NCI-H187 (cell line): ENCODE data around the gene ADD1.
"Not testable (repeated sequence)": the region's sequence is repeated elsewhere in the genome, so short reads cannot be mapped to it uniquely, and the experiment has no call there.

ENCODE experiments used
- DNase-seq, 2 experiments: peaks; one replicate each; lab custom pipeline; 2025; lab: John Stamatoyannopoulos, UW

Gene ADD1

DNA sequence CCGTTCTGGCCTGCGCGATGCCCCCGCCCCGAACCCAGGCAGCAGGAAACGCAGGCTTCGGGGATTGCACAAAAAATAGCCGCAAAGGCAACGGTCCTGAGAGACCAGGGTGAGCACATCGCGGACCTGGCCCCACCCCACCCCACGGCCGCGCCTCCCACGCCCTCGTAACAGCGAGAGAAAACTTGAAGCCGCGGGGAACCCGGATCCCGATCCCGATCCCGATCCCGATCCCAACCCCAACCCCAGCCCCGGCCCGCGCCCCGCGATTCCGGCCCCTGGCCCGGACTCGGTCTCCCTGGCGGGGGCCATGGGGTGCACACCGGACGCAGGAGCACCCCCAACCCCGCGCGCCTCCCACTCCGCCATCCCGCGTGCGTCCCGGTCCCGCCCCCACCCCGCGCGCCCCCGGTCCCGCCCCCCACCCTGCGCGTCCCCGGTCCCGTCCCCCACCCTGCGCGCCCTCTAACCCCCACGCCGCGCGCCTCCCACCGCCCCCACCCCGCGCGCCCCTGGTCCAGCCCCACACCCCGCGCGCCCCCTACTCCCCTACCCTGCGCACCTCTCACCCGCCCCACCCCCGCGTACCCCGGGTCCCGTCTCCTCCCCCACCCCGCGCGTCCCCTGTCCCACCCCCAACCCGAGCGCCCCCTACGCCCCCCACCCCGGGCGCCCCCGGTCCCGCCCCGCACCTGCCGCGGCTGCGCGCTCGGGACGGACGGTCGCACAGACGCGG is 90.6 kb downstream of the ADD1 start:
- DNase-seq, result no peak

DNA sequence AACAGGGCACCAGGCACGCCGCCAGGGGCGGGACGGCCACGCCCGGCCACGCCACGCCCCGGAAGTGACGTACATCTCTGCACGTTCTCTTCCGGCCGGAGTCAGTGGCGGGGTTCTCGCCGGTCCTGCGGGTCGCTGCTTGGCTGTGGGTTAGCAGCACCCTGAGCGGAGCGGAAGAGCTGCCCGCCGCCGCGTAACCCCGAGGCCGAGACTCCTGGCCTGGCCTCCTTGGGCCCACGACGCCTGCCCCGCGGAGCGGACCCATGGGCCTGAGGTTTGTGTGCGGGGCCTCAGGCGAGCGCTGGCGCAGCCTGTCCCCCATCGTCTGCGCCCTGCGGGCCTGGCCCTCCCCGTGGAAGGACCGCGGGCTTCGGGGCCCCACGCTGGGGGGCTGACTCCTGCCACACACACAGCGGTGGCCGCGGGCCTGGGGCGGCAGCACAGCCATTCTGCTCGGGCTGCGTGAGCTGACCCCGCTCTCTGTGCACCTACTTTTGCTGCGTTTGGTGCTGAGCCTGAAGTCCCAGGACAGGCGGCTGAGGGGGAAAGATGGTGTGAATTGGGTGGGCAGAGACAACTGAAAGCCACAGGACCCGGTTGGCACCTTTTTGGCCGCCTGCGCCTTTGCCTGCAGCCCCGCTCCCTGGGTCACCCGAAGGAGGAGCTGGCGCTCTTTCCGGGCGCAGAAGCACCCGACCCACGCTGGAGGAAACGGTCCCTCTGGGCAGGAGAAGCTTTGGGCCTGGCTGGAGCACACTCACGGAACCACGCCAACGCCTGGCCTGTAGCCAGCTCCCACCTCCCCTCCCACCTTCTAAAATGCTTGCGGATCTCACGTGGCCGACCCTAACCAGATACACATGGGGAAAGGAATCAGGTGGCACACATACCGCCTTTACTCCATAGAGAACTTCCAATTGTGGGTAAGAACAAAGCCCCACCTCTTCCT is 91.4 kb downstream of the ADD1 start:
- peak; percentile 72 to 91 for DNase-seq

DNA sequence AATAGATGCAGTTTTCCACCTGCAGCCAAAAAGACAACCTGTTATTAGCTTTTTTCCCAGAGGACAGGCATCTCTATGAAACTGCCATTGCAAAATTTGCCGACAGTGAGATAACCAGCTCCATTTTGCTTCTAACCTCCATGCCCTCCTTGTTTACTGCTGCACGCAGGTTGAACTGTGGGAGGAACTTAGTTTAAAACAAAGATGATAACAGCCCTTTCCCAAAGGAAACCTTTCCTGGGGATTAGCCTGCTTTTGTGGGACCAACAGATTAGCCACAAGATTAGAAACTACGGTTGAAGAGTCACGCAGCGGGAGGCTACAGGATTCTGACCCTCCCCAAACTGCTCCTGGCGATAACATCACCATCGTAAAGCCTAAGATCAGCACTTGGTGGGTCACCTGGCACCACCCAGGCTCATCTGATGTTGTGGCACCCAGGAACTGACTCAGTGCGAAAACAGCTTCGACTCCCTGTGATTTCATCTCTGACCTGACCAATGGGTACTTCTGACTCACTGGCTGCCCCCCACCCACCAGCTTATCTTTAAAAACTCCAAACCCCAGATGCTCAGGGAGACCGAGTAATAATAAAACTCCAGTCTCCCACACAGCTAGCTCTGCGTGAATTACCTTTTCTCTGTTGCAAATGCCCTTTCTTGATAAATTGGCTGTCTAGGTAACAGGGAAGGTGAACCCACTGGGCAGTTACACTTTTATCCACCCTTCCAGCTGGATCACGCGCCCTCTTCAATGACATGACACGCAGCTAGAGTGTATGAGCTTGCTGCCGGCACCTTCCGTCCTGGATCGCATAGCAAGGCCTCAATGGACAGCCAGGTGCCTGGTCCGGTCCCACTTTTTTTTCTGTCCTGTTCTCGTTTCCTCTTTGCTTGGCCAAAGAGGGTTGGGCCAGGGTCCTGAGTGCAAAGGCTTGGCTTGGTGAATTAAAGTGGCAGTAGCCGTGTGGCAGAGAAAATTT is 92.4 kb downstream of the ADD1 start:
- no peak for DNase-seq

DNA sequence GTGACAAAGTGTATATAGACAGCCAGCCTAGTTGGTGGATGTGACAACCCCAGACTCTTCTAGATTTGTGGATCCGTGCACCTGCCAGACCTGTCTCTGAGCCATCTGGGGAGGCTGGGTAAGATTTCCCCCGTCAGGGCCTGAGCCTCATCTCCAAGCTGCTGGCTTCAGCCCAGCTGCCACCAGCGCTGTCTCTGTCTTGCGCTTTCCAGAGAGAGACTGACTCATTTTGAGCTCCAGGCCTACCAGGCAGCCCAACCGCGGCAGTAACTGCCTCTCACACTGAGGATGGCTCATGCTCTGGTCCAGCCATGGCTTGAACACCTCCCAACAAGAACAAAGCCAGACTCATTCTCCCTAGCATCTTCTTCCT is 93.1 kb downstream of the ADD1 start:
- no peak for DNase-seq

GRCh38 chr4:2937146-2937857 is 93.7 kb downstream of the ADD1 start:
- no peak for DNase-seq

GRCh38 chr4:2937986-2938385 is 94.3 kb downstream of the ADD1 start:
- DNase-seq, result no peak

GRCh38 chr4:2938411-2938810 is 94.8 kb downstream of the ADD1 start:
- not testable (repeated sequence) for DNase-seq

- no peak for DNase-seq
Measured at GRCh38 chr4:2938906-2939305, 95.3 kb downstream of the ADD1 start.

DNA sequence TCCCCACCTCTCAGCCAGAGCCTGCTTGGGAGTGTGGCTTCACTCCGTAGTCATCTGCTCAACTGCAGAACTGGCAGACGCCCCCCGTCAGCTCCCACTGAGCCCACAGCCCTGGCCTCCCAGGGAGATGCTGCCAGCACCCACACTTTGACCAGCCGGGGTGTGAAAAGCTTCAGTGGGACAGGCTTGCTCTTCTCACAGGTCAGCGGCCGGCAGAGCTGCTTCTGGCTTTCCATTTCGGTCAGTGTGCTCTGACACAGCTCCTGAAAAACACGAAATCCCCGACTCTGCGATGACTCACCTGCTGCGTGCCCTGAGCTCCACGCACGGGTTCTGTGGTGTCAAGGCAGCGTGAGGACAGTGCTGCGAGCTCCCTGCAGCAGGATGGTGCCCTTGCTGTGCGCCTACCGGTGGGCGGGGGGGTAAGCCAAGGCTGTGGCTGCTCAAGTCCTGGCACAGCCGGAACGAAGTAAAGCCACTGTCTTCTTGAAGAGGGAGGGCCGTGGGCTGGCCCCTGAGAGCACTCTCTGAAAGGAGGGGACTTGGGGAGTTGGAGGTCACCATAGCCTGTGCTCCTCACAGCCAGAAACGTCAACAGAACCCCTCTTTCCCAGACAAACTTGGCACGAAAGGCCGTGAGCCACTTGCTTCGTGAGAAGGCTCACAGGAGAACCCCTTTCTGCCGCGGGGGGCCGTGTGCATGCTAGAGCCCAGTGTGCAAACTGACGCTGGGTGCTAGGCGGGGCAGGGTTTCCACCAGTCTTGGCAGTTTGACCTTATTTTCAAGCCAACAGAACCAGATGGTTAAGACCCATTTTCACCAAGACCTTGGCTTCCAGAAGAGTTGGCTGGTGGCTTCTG is 96.0 kb downstream of the ADD1 start:
- no peak for DNase-seq

GRCh38 chr4:2940267-2941137 is 96.9 kb downstream of the ADD1 start:
- DNase-seq, result no peak

- DNase-seq, result no peak
Measured at GRCh38 chr4:2941138-2942036, 97.7 kb downstream of the ADD1 start.

DNA sequence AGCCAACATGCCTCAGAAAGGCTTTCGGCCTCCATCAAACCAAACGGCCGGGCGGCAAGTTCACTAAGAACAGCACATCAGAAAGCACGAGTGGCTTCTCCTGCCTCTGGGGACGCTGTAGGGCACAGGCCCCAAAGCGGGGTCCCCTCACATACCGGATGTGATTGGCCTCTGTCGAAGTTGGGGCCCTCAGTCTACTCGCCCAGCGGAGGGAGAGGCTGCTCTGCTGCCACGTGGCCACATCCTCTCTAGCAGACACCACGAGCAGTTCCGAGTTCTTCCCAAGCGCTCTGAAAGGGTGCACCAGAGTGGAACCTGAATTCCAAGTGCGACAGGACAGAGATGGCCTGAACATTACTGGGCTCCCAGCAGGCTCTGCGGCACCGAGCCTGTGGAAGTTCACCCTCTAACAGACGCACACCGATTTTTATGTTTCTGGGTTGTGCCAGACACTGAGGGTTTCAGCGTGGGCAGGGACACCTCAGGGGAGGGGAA is 98.4 kb downstream of the ADD1 start:
- no peak for DNase-seq

- DNase-seq, result no peak
Measured at GRCh38 chr4:2942532-2943363, 99.1 kb downstream of the ADD1 start.

DNA sequence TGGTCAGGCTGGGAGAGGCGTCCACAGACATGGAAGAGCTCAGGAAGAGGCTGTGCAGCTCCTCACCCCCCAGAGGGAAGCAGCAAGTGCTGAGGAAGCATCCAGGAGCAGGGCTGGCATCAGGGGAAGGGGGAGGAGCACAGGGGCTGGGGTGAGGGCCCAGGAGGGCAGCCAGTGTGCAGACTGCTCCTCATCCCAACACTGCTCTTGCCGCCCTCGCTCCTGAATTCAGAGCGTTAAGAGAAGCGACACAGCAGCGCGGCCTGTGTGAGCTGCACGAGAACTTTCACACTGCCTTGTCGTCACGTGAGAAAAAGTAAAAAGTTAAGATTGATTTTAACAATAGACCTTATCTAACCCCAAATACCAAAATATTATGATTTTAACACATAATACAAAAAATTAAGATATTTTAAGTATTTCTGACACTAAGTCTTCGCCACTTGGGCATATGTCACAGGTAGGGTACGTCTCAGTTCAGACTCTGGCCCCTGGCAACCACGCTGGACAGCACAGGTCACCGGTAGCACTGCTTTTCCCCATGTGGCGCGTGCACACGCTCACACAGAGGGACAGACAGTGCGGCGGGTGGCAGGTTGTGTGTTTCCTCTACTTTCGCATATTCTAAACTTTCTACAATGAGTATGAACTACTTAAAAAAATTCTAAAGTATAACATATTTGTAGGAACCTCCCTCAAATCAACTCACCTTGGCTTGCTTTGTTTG is 99.9 kb downstream of the ADD1 start:
- no peak for DNase-seq

DNA sequence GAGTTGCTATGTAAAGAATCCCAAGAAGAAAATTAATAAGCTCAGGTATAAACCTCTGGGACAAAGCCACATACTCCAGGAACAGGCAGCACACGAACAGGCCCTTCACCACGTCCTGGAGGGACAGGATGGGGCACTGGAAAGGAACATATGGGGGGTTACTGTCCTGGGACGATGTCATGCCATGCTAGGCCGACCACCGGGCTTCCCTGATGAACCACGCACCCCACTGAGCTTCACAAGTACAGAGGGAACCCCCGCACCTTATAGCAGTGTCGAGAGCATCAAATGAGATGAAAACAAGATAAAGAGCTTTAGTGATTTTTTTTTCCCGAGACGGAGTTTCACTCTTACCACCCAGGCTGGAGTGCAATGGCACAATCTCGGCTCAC is 100.4 kb downstream of the ADD1 start:
- DNase-seq, result no peak
